GM21360 (cell line): ENCODE results near the gene TAF9B.
"Not testable (repeated sequence)": the region's sequence is repeated elsewhere in the genome, so short reads cannot be mapped to it uniquely, and the experiment has no call there.

ENCODE experiments used
- ATAC-seq: cut with Tn5 transposase; IDR thresholded peaks from one replicate; pipeline ENCODE4 v1.9.1; 2021; ENCODE audit warnings: mild to moderate bottlenecking, moderate library complexity; ENCODE audit not compliant: unreplicated experiment

The TAF9B gene

GRCh38 chrX:78139160-78140123 is at the start of gene TAF9B:
Gene TAF9B, minus strand, starts transcription at chrX:78139650. Its CDS starts 39 bp downstream, at chrX:78139611.
- peak; percentile 88 for ATAC-seq

GRCh38 chrX:78182881-78183280 is 43.4 kb upstream of the TAF9B start:
- ATAC-seq: no peak

GRCh38 chrX:78181307-78181706 is 41.9 kb upstream of the TAF9B start:
- ATAC-seq: no peak

- no peak for ATAC-seq
These were observed 28.6 kb upstream of the TAF9B start for GRCh38 chrX:78168065-78168464.

GRCh38 chrX:78165425-78165824 is 26.0 kb upstream of the TAF9B start:
- ATAC-seq: no peak

GRCh38 chrX:78163175-78163574 is 23.7 kb upstream of the TAF9B start:
- ATAC-seq: not testable (repeated sequence)

GRCh38 chrX:78160711-78161110 is 21.3 kb upstream of the TAF9B start:
- ATAC-seq: not testable (repeated sequence)

GRCh38 chrX:78157846-78158245 is 18.4 kb upstream of the TAF9B start:
- ATAC-seq: not testable (repeated sequence)

GRCh38 chrX:78157373-78157772 is 17.9 kb upstream of the TAF9B start:
- not testable (repeated sequence) for ATAC-seq

- ATAC-seq: not testable (repeated sequence)
These were observed 7.6 kb upstream of the TAF9B start for GRCh38 chrX:78147002-78147540.

GRCh38 chrX:78140206-78140605 is 756 bp upstream of the TAF9B start:
- no peak for ATAC-seq

GRCh38 chrX:78133238-78133960 is 6.1 kb downstream of the TAF9B start:
- ATAC-seq: no peak

GRCh38 chrX:78131117-78131516 is 8.3 kb downstream of the TAF9B start:
- no peak for ATAC-seq

- ATAC-seq: no peak
These were observed 9.1 kb downstream of the TAF9B start for GRCh38 chrX:78130396-78130795.

GRCh38 chrX:78129714-78130113 is 9.7 kb downstream of the TAF9B start:
- no peak for ATAC-seq

GRCh38 chrX:78125781-78126180 is 13.7 kb downstream of the TAF9B start:
- ATAC-seq: not testable (repeated sequence)

- no peak for ATAC-seq
These were observed 14.3 kb downstream of the TAF9B start for GRCh38 chrX:78125148-78125547.

GRCh38 chrX:78124307-78124706 is 15.1 kb downstream of the TAF9B start:
- no peak for ATAC-seq

- ATAC-seq: no peak
These were observed 16.3 kb downstream of the TAF9B start for GRCh38 chrX:78123190-78123589.

GRCh38 chrX:78119521-78120227 is 19.8 kb downstream of the TAF9B start:
- no peak for ATAC-seq

- ATAC-seq: no peak
These were observed 20.8 kb downstream of the TAF9B start for GRCh38 chrX:78118628-78119027.
